SU-DHL-6 (cell line): Measurements from ENCODE around the gene WDR86.

Source experiments
- H2AFZ ChIP-seq: fragments of 200-600 bp; sonication (generic); 2 replicates; pipeline ENCODE4 v1.6.1; 2014; ENCODE audit warnings: low read depth, mild to moderate bottlenecking, moderate library complexity, mixed read lengths, antibody characterized with exemption, low read length; ENCODE audit not compliant: severe bottlenecking
- H3F3A ChIP-seq: fragments of 200-600 bp; shearing (Covaris generic); 2 replicates; pipeline ENCODE4 v1.6.0; 2016; ENCODE audit warnings: antibody characterized with exemption, mild to moderate bottlenecking; ENCODE audit not compliant: insufficient read depth
- H3K27ac ChIP-seq: fragments of 200-600 bp; sonication (generic); 2 replicates; pipeline ENCODE4 v1.5.1; 2016; ENCODE audit warnings: low read depth, mild to moderate bottlenecking, low read length, moderate library complexity, mixed read lengths
- H3K27me3 ChIP-seq: fragments of 200-600 bp; sonication (generic), shearing (Covaris generic); 2 replicates; pipeline ENCODE4 v1.6.0; 2014; ENCODE audit warnings: mild to moderate bottlenecking, low read length
- H3K36me3 ChIP-seq: fragments of 200-600 bp; sonication (generic); 2 replicates; pipeline ENCODE4 v1.6.1; 2014; ENCODE audit warnings: mild to moderate bottlenecking, low read length, mixed read lengths
- H3K4me2 ChIP-seq: fragments of 300-600, 200-600 bp; shearing (Covaris generic), sonication (generic); 2 replicates; pipeline ENCODE4 v1.6.0; 2014; ENCODE audit warnings: low read length, low read depth, mild to moderate bottlenecking; ENCODE audit not compliant: poor library complexity, severe bottlenecking
- H3K4me3 ChIP-seq: fragments of 200-600 bp; sonication (generic); 2 replicates; pipeline ENCODE4 v1.5.1; 2014; ENCODE audit warnings: antibody characterized with exemption, low read length, mild to moderate bottlenecking, mixed read lengths; ENCODE audit not compliant: insufficient read depth, poor library complexity, severe bottlenecking
- H3K79me2 ChIP-seq: fragments of 200-600 bp; sonication (generic); 2 replicates; pipeline ENCODE4 v1.6.1; 2014; ENCODE audit warnings: mild to moderate bottlenecking, low read length, moderate library complexity; ENCODE audit not compliant: insufficient read depth
- H3K9ac ChIP-seq: fragments of 200-600 bp; sonication (generic); 2 replicates; pipeline ENCODE4 v1.7.0; 2014; ENCODE audit warnings: mild to moderate bottlenecking, low read length
- H3K9me2 ChIP-seq: fragments of 200-600 bp; sonication (generic); replicated peaks from 2 replicates; pipeline ENCODE4 v1.6.1; 2014; ENCODE audit warnings: low read length; ENCODE audit not compliant: insufficient read depth
- H3K9me3 ChIP-seq: fragments of 200-600 bp; sonication (generic); 2 replicates; pipeline ENCODE4 v1.6.1; 2014; ENCODE audit warnings: low read length, mixed read lengths; ENCODE audit not compliant: insufficient read depth
- H4K20me1 ChIP-seq: fragments of 200-600 bp; sonication (generic); 2 replicates; pipeline ENCODE4 v1.6.1; 2014; ENCODE audit warnings: low read depth, mild to moderate bottlenecking, antibody characterized with exemption, low read length, moderate library complexity, mixed read lengths
- CTCF ChIP-seq: fragments of 200-600 bp; sonication (generic); IDR thresholded peaks from one replicate; pipeline ENCODE4 v1.5.1; 2017; ENCODE audit warnings: antibody characterized with exemption, mild to moderate bottlenecking, low read length, moderate library complexity; ENCODE audit not compliant: insufficient read depth, poor library complexity, severe bottlenecking
- EZH2phosphoT487 ChIP-seq: fragments of 200-600 bp; sonication (generic), shearing (Covaris generic); conservative IDR thresholded peaks from 2 replicates; pipeline ENCODE4 v1.6.1; 2018; ENCODE audit warnings: mild to moderate bottlenecking, antibody characterized with exemption, low read length, moderate library complexity, mixed read lengths

The WDR86 gene

DNA sequence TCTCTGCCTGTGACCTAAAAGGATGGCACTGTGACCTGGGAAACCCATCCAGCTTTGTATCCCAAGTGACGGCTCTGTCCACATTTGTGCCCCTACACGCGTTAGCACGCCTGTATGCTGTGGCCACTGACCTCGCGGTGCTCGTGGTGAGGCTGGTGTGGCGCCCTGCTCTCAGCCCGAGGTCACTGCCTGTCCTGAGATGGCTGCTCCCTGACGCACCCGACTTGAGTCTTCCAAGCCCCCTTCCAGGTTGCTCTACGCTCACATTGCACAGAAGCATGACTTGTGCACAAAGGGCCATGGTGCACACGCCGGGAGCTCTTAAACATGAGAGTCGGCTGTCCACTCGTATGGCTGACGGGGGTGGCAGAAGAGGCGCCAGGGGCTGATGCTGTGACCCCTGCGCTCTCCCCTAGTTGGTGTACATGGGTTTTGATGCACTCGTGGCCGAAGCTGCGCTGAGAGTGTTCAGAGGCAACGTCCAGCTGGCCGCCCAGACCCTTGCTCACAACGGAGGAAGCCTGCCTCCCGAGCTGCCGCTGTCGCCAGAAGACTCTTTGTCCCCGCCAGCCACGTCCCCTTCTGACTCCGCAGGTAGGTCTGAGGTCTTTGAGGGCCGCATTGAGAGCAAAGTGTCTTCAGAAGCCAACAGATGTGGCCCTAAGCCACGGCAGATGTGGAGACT lies 33.5 kb downstream of the WDR86 start:
- no peaks in the 10 kb centered on the region for H4K20me1 ChIP-seq
- no peaks in the 10 kb centered on the region for H3K27me3 ChIP-seq
- no peak overlapping the region for H3K4me3 ChIP-seq
- H3K27ac ChIP-seq, result no peak overlapping the region
- no peak overlapping the region for H3K4me2 ChIP-seq
- no peaks in the 10 kb centered on the region for H3K9me2 ChIP-seq
- no peaks in the 10 kb centered on the region for H3K9me3 ChIP-seq
- H2AFZ ChIP-seq, result no peak overlapping the region
- no peaks in the 10 kb centered on the region for H3F3A ChIP-seq
- no peaks in the 10 kb centered on the region for H3K36me3 ChIP-seq
- no peaks in the 10 kb centered on the region for H3K79me2 ChIP-seq
- TF ChIP-seq CTCF (no peak), EZH2phosphoT487 (no peak)
- no peak overlapping the region for H3K9ac ChIP-seq

DNA sequence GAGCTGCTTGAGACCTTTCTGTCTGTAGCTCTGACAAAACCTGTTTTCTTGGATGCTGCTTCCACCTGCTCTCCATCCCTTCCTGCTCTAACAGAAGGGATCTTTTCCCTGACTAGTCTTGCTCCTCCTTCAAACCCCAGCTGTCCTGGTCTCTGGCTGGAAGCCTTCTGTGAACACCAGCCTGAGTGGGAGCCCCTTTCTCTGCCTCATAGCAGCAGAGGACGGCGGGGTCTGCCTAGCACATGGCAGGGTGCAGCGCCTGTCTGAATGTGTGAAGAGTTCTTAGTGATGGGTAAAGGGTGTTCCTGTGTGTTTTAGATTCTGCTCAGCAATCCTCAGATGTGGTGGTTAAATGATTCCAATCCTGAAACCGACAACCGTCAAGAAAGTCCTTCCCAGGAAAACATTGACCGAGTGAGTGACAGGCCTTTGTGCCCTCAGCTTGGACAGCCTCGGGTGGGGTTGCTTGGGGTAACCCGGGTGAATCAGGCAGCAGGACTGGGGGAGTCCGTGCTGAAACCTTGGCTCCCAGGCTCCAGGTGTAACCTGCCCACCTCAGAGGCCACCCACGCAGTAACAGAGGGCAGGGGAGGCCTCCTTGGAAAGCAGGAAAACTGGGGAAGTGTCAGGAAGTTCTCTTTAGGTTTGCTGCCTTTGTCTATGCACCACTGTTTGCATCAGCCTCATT lies 34.2 kb downstream of the WDR86 start:
- H4K20me1 ChIP-seq, result no peaks in the 10 kb centered on the region
- H3K27ac ChIP-seq, result no peak overlapping the region
- no peaks in the 10 kb centered on the region for H3K9me3 ChIP-seq
- H3F3A ChIP-seq, result no peaks in the 10 kb centered on the region
- H3K79me2 ChIP-seq, result no peaks in the 10 kb centered on the region
- no peaks in the 10 kb centered on the region for H3K27me3 ChIP-seq
- H3K9ac ChIP-seq, result no peak overlapping the region
- H3K9me2 ChIP-seq, result no peaks in the 10 kb centered on the region
- H3K36me3 ChIP-seq, result no peaks in the 10 kb centered on the region
- no peak for TF ChIP-seq CTCF
- TF ChIP-seq EZH2phosphoT487, result no peak
- H2AFZ ChIP-seq, result no peak overlapping the region
- no peak overlapping the region for H3K4me2 ChIP-seq
- no peak overlapping the region for H3K4me3 ChIP-seq

- H3K27ac ChIP-seq, result no peak overlapping the region
- no peaks in the 10 kb centered on the region for H3K9me3 ChIP-seq
- H3F3A ChIP-seq, result no peaks in the 10 kb centered on the region
- H3K4me2 ChIP-seq, result no peak overlapping the region
- H3K9me2 ChIP-seq, result no peaks in the 10 kb centered on the region
- H3K9ac ChIP-seq, result no peak overlapping the region
- H3K79me2 ChIP-seq, result no peaks in the 10 kb centered on the region
- H4K20me1 ChIP-seq, result no peaks in the 10 kb centered on the region
- no peak overlapping the region for H3K4me3 ChIP-seq
- no peak for TF ChIP-seq EZH2phosphoT487
- no peaks in the 10 kb centered on the region for H3K27me3 ChIP-seq
- no peak overlapping the region for H2AFZ ChIP-seq
- H3K36me3 ChIP-seq, result no peaks in the 10 kb centered on the region
Observed at GRCh38 chr7:151374726-151375125, 35.1 kb downstream of the WDR86 start.

DNA sequence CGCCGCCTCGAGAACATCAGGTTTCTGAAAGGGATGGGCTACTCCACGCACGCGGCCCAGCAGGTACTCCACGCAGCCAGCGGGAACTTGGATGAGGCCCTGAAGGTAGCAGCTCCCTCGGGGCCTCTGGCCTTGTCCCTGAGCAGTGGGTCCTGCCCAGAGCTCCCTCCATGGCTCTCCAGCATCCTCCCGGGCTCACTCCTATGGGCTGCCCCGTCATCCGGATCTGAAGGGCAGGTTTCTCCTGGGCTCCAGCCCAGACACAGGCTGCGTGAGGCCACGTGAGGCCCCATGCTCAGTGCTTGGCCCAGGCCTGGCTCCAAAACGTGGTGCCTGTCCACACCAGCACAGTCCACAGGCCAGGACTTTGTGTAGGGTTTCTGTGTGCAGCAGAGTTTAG lies 35.7 kb downstream of the WDR86 start:
- TF ChIP-seq EZH2phosphoT487 (no peak), CTCF (no peak)

More for the DNA sequence above, 35.7 kb downstream of the WDR86 start:
- no peaks in the 10 kb centered on the region for H4K20me1 ChIP-seq
- no peak overlapping the region for H3K4me3 ChIP-seq
- H2AFZ ChIP-seq, result no peak overlapping the region
- H3K27ac ChIP-seq, result no peak overlapping the region
- no peaks in the 10 kb centered on the region for H3K27me3 ChIP-seq
- no peaks in the 10 kb centered on the region for H3K36me3 ChIP-seq
- H3K9me2 ChIP-seq, result no peaks in the 10 kb centered on the region
- no peaks in the 10 kb centered on the region for H3F3A ChIP-seq
- no peak overlapping the region for H3K4me2 ChIP-seq
- H3K9ac ChIP-seq, result no peak overlapping the region
- no peaks in the 10 kb centered on the region for H3K9me3 ChIP-seq
- H3K79me2 ChIP-seq, result no peaks in the 10 kb centered on the region
